PFSK-1 (cell line): ENCODE results near the gene VSIG10.

Source experiments
- SIN3A ChIP-seq: IDR thresholded peaks from 2 replicates; pipeline ENCODE4 v1.6.1; 2012; ENCODE audit warnings: mild to moderate bottlenecking, low read length, moderate library complexity, borderline replicate concordance; ENCODE audit not compliant: insufficient read depth
- TF ChIP-seq, protein P1 (sequence below), 2 experiments: IDR thresholded peaks; 2 replicates each; pipeline versions ENCODE4 v1.6.1 to v1.8.0; 2011 to 2012; ENCODE audit warnings: low read depth in 2 of 2, low read length in 2 of 2, control low read depth in 1 of 2, inconsistent platforms in 1 of 2, mild to moderate bottlenecking in 1 of 2, moderate library complexity in 1 of 2; ENCODE audit not compliant: insufficient read depth in 1 of 2

DNA sequence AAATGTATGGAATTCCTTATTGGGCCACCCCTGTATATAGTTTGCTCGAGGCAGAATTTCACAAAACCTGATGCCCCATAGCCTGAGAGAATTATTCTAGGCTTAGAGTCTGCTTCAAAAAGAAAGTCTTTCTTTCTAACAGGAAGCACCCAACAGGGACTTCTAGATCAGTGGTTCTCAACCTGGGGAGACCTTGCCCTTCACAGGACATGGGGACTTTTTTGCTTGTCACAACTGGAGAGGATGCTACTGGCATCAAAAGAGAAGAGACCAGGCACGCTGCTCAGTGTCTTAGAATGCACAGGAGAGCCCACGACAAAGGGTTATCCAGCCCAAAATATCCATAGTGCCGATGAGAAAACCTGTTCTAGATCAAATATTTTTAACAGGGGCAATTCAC, 61.7 kb downstream of the VSIG10 start:
- TF ChIP-seq SIN3A = no peak
- TF ChIP-seq, protein P1, sequence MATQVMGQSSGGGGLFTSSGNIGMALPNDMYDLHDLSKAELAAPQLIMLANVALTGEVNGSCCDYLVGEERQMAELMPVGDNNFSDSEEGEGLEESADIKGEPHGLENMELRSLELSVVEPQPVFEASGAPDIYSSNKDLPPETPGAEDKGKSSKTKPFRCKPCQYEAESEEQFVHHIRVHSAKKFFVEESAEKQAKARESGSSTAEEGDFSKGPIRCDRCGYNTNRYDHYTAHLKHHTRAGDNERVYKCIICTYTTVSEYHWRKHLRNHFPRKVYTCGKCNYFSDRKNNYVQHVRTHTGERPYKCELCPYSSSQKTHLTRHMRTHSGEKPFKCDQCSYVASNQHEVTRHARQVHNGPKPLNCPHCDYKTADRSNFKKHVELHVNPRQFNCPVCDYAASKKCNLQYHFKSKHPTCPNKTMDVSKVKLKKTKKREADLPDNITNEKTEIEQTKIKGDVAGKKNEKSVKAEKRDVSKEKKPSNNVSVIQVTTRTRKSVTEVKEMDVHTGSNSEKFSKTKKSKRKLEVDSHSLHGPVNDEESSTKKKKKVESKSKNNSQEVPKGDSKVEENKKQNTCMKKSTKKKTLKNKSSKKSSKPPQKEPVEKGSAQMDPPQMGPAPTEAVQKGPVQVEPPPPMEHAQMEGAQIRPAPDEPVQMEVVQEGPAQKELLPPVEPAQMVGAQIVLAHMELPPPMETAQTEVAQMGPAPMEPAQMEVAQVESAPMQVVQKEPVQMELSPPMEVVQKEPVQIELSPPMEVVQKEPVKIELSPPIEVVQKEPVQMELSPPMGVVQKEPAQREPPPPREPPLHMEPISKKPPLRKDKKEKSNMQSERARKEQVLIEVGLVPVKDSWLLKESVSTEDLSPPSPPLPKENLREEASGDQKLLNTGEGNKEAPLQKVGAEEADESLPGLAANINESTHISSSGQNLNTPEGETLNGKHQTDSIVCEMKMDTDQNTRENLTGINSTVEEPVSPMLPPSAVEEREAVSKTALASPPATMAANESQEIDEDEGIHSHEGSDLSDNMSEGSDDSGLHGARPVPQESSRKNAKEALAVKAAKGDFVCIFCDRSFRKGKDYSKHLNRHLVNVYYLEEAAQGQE (IDR thresholded peaks at IDR 0.05; ENCODE audit: insufficient read depth in 1 of 2, low read depth in 2 of 2, low read length in 2 of 2) = no peak
